Right kidney (tissue), 9 donors: ENCODE results near the gene KRTAP20-1.

ENCODE experiments used
- DNase-seq: peaks from one replicate; pipeline ENCODE4 v3.0.0-alpha.2; 2016
- long read RNA-seq, 8 donors: transcript quantifications; one replicate each; lab custom pipeline, GENCODE V29; 2026

The KRTAP20-1 gene, protein sequence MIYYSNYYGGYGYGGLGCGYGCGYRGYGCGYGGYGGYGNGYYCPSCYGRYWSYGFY
- long read RNA-seq, donor 1 = 0 reads
- long read RNA-seq, donor 2 = 0 reads
- long read RNA-seq, donor 3 = 0 reads
- long read RNA-seq, donor 4 = 0 reads
- long read RNA-seq, donor 5 = 0 reads
- long read RNA-seq, donor 6 = 0 reads
- long read RNA-seq, donor 7 = 0 reads
- long read RNA-seq, donor 8 = 0 reads

DNA sequence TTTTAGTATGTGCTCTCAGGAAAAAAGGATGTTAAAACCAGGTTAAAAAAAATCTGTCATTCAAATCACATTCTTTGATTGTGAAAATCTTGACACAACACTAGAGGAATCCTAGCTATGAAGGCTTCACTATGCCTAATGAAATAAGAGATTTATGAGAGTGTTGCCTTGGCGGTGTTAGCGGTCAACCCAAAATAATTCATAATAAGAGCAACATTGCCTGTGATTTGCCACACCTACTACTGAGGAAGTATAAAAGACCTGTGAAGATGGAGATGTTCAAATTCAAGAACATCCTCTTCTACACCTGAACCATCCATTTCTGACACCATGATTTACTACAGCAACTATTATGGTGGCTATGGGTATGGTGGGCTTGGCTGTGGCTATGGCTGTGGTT lies at the start of gene KRTAP20-1:
Gene KRTAP20-1 (plus strand): TSS at position 301 of the 400 bp plus-strand sequence. CDS start 30 bp downstream, at position 331.
- no peak for DNase-seq

DNA sequence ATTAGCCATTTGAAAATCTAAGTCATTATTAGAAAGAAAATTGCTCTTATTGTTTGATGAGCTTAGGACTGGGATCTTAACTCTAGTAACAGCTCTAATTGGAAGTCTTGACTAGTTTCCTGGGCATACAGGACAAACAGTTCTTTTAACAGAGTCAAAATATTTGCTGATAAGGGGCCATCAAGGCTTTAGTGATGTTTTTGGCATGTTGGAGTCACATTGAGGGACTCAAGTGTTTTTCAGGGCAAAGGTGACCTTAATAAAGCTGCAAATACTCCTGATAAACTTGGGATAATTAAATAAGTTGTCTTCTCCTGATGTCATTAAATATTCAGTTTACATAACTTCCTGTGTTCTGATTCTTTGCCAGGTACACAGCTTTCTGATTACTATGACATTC lies 48.6 kb upstream of the KRTAP20-1 start:
- DNase-seq = no peak

DNA sequence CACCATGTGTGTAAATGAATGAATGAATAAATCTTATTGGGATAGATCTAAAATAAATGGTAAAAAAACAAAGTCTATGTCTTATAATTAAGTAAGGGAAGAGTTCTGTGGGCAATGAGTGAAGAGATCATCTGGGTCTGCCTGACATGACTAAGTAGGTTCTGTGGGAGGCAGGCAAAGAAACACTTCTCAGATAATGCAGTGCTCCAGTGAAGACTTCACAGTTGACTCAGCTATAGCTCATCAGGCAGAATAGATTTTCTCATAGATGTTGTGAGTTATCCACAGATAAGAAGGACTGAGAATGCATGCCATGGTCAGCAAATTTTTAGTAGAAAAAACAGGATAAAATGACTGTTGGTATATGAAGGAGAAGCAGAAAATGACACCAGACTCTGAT lies 38.5 kb upstream of the KRTAP20-1 start:
- DNase-seq = no peak

DNA sequence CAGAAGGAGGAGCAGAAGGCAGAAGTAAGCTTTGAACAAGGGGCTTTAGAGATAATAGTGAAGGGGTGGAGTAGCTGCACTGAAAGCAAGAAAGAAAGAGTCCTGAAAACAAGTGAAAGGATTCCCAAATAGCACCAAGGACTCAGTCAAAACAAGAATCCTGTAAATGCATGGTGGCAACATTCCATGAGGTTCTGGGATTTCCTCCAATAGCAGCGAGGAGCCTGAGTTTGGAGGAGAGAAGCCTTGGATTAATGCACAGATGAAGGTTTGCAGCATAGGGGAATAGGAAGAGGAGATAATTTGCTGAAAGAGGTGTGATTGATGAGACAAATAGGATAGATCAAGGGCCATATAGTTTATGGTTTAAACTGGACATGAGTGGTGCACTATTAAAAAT lies 36.9 kb upstream of the KRTAP20-1 start:
- DNase-seq = no peak

DNA sequence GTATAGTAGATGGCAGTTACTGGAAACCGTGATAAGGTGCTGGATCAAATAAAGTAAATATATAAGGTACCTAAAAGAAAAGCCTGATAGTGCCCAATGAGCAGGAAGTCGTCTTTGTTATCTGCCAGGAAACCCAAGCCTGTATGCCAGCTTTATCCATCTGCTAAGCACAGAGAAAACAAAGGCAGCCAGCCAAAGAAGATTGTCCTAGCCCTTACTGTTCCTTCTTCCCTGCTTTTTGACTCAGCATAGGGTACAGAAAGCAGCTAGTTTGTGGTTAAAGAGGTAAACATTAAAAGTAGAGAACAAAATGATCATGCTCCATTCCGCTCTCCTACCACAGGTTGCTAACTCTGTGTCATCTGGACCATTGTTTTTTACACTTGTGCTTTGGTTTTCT lies 36.1 kb upstream of the KRTAP20-1 start:
- DNase-seq = no peak

DNA sequence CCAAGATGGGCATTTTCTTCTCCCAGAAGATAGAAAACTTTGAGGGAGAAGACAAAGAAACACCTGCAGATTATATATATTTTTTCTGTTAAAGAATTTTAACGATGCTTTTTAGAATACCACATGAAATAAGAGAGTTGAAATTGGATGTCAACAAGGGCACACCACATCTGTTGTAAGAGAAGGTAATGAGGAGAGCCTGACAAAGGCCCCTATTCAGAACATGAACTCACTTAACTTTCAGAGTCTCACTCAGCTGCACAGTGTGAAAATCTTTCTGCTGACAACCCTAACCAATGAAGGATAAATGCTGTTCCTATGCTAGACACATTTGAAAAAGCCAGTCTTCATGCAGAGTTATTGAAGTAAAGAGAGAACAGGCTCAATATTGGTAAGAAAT lies 33.4 kb upstream of the KRTAP20-1 start:
- DNase-seq = no peak

DNA sequence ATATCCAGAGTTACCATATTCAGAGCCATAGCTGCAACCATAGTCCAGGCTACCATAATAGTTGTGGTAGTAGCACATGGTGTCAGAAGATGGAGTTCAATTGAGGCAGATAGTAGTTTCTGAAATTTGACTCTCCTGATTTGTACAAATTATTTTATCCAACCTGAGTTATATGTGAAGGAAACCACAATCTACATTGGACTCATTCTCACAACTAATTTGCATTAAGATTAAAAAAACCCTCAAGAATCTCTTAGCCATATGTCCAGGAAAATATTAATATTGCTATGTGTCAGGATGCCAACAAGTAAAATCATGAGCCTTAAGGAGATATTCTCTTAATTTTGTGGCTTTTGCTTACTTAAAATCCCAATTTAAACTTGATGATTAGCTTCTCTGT lies 25.9 kb upstream of the KRTAP20-1 start, which contains the start of gene KRTAP22-2:
Gene KRTAP22-2 (minus strand): TSS at position 101 of the 400 bp plus-strand sequence.
- DNase-seq = no peak

DNA sequence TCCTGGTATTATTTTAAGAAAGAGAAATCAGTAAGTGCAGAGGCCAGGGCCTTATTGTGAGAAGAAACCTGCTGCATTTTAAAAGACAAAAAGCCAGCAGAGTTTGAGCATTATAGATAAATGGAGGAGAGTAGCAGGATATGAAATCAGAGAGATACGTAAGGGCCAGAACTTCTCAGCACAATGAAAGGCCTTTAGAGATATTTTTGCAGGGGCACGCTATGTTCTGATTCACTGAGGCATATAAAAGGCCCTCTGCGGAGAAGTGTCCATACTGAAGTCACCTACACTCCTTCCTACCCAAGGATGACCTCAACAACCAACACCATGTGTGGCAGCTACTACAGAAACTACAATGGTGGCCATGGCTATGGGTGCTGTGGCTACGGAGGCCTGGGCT lies 24.1 kb upstream of the KRTAP20-1 start, which contains the start of gene KRTAP6-3:
Gene KRTAP6-3 (plus strand): TSS at position 301 of the 400 bp plus-strand sequence. CDS start 6 bp downstream, at position 307.
- DNase-seq = no peak

DNA sequence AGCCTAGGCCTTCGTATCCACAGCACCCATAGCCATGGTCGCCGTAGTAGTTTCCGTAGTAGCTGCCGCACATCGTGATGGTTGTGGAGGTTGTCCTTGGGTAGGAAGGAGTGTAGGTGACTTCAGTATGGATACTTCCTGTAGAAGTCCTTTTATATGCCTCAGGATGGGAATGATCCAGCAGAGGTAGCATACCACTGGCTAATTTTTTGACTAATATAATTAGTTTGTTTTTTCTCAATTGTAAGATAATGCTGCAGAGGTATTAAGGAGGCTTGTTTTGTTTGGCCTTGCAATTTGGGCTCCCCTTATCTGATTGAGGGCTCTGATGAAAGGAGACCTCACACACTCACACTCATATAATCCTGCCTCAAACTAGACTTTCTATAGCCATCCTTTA lies 17.4 kb upstream of the KRTAP20-1 start, which contains the start of gene KRTAP6-2:
Gene KRTAP6-2 (minus strand): TSS at position 101 of the 400 bp plus-strand sequence. CDS start 28 bp downstream, at position 73.
- no peak for DNase-seq

DNA sequence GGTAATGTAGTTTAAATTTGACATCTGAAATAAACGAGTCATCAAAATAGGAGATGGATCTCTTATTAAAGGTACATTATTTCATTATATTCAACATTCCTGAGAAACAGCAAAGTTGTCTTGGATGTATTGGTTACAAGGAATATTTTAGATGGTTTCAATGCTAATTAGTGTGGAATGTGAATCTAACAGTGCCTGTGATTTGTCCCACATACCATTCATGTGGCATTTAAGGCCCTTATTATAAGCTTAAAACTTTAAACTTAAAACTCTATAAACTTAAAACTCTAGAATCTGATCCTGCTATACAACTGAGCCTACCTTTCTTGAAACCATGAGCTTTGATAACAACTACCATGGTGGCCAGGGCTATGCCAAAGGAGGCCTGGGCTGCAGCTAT lies 15.4 kb upstream of the KRTAP20-1 start, which contains the start of gene KRTAP22-1:
Gene KRTAP22-1 (plus strand): TSS at position 301 of the 400 bp plus-strand sequence.
- no peak for DNase-seq

DNA sequence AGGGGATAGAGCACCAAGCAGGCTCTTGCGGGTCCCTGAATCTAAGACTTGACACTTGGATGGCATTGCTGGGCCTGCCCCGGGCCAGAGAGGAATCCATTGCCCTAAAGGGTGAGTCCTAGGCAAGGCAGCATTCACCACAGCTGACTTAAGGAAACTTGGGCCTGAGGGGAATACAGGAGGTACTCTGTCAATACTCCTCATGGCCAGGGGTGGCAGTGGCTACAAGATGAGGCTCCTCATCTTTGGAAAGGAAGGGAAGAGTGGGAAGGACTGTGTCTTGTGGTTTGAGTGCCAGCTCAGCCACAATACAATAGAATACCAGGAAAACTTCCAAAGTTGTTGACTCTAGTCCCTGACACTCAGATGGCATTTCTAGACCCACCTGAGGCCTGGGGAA lies 10.3 kb upstream of the KRTAP20-1 start:
- DNase-seq = no peak

DNA sequence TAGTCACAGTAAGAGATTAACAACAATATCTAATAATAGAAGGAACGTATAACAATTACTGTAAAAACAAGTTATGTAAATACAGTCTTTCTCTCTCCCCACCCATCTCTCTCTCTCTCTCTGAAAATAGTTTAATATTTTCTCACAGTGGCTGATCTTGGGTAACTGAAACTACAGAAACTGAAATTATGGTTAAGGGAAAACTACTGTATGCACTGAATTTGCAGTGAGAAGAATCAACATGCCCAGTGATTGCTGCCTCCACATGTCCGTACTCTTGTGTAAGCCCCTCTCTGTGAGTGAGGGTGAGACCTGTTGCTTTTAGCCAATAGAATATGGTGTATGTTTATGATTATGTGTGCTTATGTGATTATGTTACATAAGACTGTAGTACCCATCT lies 4.1 kb upstream of the KRTAP20-1 start:
- DNase-seq = no peak

DNA sequence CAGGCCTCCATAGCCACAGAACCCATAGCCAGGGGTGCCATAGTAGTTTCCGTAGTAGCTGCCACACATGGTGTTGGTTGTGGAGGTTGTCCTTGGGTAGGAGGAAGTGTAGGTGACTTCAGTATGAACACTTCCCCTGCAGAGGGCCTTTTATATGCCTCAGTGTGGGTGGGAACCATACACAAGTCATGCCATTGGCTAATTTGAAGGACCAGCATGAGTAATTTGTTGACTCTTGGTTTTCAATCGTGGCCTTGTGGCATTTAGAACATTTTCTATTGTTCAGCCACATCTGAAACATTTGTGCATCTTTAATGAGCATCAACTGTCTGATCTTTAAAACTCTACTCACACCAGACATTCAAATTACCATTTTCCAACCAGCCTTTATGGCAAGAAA lies 2.4 kb upstream of the KRTAP20-1 start, which contains the start of gene KRTAP6-1:
Gene KRTAP6-1 (minus strand): TSS at position 95 of the 400 bp plus-strand sequence. CDS start 26 bp downstream, at position 69.
- DNase-seq = no peak

DNA sequence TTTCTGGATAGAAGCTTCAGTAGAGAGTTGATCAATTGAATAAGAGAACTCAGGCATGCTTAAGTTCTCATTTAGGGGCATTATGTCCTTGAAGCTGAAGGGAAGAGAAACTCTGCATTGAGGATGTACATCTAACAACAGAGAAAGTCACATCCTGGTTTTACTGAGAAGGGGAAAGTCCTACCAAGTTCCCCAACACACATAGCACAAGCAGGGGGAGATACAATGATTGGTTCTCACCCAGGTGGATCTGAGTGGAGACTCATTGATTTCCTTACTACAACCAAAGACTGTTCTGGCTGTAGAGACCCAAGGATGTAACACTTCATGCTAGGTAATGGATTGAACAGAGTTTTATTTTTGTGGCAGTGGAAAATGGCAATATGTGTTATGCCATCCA lies 1.0 kb upstream of the KRTAP20-1 start:
- no peak for DNase-seq

DNA sequence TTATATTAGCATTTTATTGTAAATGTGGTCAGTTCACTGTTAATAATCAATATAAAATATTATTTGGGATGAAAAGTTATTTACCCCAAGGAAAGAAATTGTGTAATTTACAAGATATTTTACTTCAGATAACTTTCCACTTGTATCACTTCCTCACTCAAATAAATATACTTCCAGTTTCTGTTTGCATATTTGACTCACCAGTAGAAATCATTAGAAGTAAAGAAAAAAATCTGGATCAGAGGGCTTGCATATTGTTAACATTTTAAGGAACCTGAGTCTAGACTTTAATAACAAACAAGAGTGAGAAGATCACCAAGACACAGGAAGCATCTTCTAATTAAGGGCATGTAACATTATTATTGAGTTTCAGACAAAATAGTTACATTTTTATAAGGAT lies 3.9 kb downstream of the KRTAP20-1 start:
- DNase-seq = no peak

DNA sequence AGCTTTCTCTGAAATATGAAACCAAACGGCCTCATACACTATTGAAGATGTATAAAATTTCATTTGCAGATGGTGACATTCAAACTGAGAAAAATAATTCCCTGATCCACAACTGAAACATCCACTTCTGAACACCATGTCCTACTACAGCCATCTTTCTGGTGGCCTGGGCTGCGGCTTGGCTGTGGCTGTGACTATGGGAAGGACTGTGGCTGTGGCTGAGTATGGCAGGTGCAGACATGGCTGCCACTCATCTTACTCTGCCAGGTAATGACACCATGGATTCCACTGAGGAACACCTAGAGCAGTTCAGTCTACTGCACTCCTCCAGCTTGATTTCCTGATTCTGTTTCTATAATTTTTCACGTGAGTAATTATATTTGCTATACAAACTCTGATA lies 4.3 kb downstream of the KRTAP20-1 start, which contains the start of gene KRTAP20-4:
Gene KRTAP20-4 (plus strand): TSS at position 106 of the 400 bp plus-strand sequence.
- no peak for DNase-seq

DNA sequence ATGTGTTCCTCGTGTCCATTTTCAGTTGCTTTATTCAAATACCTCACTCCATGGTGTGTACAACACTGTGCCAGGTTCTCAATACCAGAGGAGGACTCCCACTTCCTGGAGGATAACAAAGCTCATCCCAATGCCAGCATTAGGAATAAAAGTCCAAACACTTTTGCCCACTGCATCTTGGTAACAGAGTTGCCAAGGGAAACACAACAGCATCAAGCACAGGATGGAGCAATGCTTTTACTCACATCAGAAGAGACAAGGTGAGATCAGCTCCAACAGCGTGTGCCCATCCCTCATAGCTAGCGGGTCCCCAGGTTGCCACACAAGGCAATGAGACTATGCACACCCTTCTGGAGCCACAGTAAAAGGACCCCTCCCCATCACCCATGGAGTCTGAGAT lies 7.1 kb downstream of the KRTAP20-1 start:
- no peak for DNase-seq

DNA sequence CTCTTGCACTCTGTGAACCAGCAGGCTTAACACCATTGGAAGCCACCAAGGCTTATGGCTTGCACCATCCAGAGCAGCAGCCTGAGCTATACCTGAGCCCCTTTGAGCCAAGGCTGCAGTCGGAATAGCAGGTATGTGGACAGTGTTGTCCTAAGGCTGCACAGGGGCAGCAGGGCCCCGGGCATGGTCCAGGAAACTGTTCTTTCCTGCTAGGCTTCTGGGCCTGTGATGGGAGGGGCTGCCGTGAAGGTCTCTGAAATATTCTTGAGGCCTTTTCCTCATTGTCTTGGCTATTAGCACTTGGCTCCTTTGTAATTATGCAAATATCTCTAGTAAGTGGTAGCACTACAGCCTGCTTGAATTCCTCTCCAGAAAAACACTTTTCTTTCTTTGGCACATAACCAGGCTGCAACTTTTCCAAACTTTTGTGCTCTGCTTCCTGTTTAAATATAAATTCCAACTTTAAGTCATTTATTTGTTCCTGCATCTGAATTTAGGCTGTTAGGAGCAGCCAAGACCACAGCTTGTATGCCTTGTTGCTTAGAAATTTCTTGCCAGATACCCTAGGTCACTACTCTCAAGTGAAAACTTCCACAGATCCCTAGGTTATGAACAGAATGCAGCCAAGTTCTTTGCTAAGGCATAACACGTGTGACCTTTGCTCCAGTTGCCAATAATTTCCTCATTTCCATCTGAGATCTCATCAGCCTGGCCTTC lies 9.4 kb downstream of the KRTAP20-1 start:
- DNase-seq = no peak

DNA sequence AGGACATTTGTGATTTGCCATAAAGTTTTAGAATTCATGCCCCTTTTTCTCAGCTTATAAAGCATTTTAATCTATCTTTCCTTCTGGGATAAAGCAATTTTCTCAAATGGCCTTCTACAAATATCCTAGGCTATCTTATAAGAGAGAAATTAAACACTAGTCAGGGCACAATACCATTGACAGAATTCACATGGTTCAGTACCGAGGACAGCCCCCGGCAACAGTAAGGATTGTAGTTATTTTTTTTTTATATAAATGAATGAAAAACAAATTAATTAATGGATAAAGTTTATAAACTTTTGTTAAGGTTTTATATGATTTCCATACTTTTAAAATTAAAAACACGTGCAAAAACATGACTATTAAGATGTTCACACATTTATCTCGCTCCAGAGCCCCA lies 11.9 kb downstream of the KRTAP20-1 start:
- DNase-seq = no peak

DNA sequence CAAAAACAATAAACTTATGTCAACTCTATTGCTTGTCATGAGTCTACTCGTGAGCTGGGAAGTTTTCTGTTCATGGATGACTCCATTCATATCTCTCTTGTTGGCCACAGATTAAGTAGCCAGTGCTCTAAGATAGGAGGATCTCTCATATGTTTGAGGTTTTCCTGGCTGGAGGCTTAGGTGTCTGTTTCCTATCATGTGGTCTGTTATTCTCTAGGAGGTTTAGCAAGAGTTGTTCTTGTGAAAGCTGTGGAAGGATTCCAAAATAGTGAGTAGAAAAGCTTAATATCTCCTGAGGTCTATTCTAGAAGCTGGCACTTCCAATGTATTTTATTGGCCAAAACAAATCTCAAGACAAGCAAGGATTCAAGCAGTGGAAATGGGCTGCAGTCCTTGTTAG lies 13.0 kb downstream of the KRTAP20-1 start:
- no peak for DNase-seq

DNA sequence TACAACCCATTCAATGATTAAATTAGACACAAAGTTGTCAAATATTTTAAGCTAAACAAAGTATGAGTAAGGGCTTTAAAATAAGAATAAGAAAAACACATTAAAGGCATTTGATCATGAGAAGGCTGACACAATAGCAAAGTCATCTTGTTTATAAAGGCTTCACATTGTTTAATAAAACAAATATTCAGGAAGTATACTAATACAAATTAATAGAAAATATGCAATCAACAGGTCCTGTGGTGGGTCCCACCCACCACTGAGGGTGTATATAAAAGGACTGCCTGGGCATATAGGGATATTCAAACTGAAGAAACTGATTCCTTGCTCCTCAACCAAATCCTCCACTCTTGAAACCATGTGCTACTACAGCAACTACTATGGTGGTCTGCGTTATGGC lies 18.7 kb downstream of the KRTAP20-1 start, which contains the start of gene KRTAP20-2:
Gene KRTAP20-2 (plus strand): TSS at position 301 of the 400 bp plus-strand sequence. CDS start 58 bp downstream, at position 359.
- DNase-seq = no peak

DNA sequence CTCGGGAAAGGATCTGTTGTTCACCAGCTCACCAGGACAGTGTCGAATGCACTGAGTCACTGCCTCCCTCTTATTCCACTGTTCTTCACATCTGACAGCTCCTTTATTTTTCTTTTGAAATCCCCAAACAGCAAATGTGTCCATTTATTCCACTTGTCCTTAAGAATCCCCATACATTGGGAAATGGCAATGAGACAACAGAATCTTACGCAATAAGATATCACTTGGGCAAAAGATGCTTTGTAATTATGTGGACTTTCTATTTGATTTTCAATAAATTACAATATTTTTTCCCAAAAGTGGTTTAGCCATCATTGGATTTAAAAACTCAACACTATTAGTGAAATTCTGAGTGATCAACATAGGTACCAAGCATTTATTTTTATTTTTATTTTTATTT lies 22.5 kb downstream of the KRTAP20-1 start:
- no peak for DNase-seq

DNA sequence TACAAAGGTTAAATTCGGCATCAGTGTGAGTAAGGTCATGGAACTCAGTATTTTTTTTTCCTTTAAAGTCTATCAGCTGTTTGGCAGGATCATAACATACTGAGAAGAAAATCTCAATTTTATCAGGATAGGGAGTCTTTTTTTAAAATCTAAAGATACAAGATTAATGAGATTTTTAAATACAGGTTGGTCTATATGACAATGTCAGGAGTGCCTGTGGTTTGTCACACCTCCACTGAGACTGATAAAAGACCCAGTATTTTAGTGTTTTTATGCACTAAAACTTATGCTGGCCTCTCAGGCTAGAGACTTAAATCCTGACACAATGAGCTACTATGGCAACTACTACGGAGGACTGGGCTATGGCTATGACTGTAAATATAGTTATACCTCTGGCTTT lies 26.3 kb downstream of the KRTAP20-1 start, which contains the start of gene KRTAP20-3:
Gene KRTAP20-3 (plus strand): TSS at position 301 of the 400 bp plus-strand sequence.
- no peak for DNase-seq
